SK-N-MC (cell line): ENCODE results near the gene DIPK1C.

ENCODE experiments used
- EZH2 ChIP-seq: fragments of 200-600 bp; sonication (generic); IDR thresholded peaks from one replicate; pipeline ENCODE4 v1.6.1; 2017; ENCODE audit warnings: antibody characterized with exemption
- FOXP2 ChIP-seq: optimal IDR thresholded peaks from 2 replicates; pipeline ENCODE3; 2011; ENCODE audit warnings: mild to moderate bottlenecking, moderate library complexity; ENCODE audit not compliant: insufficient read depth; ENCODE audit errors: extremely low read length, control extremely low read depth
- POLR2AphosphoS5 ChIP-seq: IDR thresholded peaks from 2 replicates; pipeline ENCODE4 v1.6.1; 2012; ENCODE audit warnings: mild to moderate bottlenecking, low read depth, low read length, borderline replicate concordance

DNA sequence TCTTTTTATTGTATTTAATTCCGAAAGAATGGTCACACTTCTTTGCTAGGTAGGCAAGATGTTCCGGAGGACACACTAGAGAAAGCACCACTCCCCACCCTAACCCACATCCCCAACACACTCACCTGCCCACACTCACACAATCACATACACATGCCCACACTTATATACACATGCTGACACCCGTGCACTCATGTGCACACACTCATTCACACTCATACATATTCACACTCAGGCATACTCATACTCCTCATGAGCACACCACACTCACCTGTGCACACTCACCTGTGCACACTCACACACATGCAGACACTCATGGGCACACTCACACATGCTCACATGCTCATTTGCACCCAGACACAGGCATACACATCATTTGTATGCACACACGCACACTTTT is 21.4 kb downstream of the DIPK1C start:
- TF ChIP-seq EZH2 (no peak), POLR2AphosphoS5 (no peak), FOXP2 (no peak)
